Upper lobe of left lung (tissue), 6 donors: Measurements from ENCODE around the gene TAF9. TPM values are rescaled to one million over a fixed set of nuclear protein-coding genes. Genes with fewer than 3 reads are reported as not detected.

ENCODE experiments used
- total RNA-seq, 6 donors: library from RNA; depleted of rRNA in 4 of 6; stranded (reverse); fragments of >200 nt in 4 of 6; gene quantifications; one replicate each; pipeline versions ENCODE4 v1.1.0 to v1.2.1, GENCODE V29; 2016 to 2021
- donor health status: DM: no; HTN: no; CAD: no; lungs with moderate emphysema.
- donor health status: DM: no; HTN: yes; CAD: no; lungs with severe emphysema.

Gene TAF9
- total RNA-seq, 6 donors from 2014 or later: 25.9 to 59.7 (median 38.2) TPM

Other genes with a start within 250 kb of the TAF9 start
- 1 to 10 TPM; 2.1 to 9.8 (median 5.6) TPM for gene CCNB1, start 202.4 kb downstream of the TAF9 start, total RNA-seq
- gene CENPH, start 179.9 kb downstream of the TAF9 start, total RNA-seq: 1 to 10 TPM; 1.8 to 3.3 (median 2.4) TPM
- 10 to 100 TPM in 5 of 6 donors, 1 to 10 TPM in 1; 8.3 to 36.4 (median 22.1) TPM for gene CDK7, start 134.6 kb downstream of the TAF9 start, total RNA-seq
- gene CCDC125, start 36.7 kb downstream of the TAF9 start, total RNA-seq: 10 to 100 TPM in 3 of 6 donors, 1 to 10 TPM in 3; 5.2 to 21.3 (median 11.3) TPM
- 10 to 100 TPM in 4 of 6 donors, 1 to 10 TPM in 2; 7.2 to 31.8 (median 18.2) TPM for gene AK6, start within 50 bp of the TAF9 start, total RNA-seq
- gene RAD17, start 298 bp upstream of the TAF9 start, total RNA-seq: 10 to 100 TPM; 15.2 to 27.2 (median 17.9) TPM
- gene MARVELD2, start 45.6 kb upstream of the TAF9 start, total RNA-seq: 10 to 100 TPM; 12.5 to 37.2 (median 25.7) TPM
- gene OCLN, start 123.3 kb upstream of the TAF9 start, total RNA-seq: 100 to 1,000 TPM in 3 of 6 donors, 10 to 100 TPM in 3; 66.4 to 277 (median 109) TPM
- gene GTF2H2C, start 190.7 kb upstream of the TAF9 start, total RNA-seq: 10 to 100 TPM; 28.4 to 56.6 (median 33.4) TPM